Transverse colon (tissue), 3 donors: ENCODE results near the gene MAGI1.

Experiments used
- CTCF ChIP-seq, 5 experiments: fragments of 200-600 bp in 3 of 5; fragments of 450-650 bp in 2 of 5; sonication (generic) in 3 of 5; IDR thresholded peaks; 1 replicate in 2 of 5; 2 replicates in 3 of 5; pipeline ENCODE4 v1.5.1; 2016 to 2017; ENCODE audit warnings: antibody characterized with exemption in 5 of 5, inconsistent platforms in 3 of 5, mild to moderate bottlenecking in 2 of 5, moderate library complexity in 1 of 5
- POLR2A ChIP-seq: fragments of 450-650 bp; IDR thresholded peaks from one replicate; pipeline ENCODE4 v1.6.1; 2016; ENCODE audit warnings: antibody characterized with exemption, mild to moderate bottlenecking, moderate library complexity

- TF ChIP-seq CTCF (IDR thresholded peaks at IDR 0.05): no peak
- no peak for TF ChIP-seq POLR2A
These were observed 685.8 kb downstream of the MAGI1 start for GRCh38 chr3:65352951-65353350.
